ENCODE results near the gene SLC13A2. TPM values are rescaled to one million over a fixed set of nuclear protein-coding genes. Genes with fewer than 3 reads are reported as not detected.
"Not testable (repeated sequence)": the region's sequence is repeated elsewhere in the genome, so short reads cannot be mapped to it uniquely, and the experiment has no call there.

The SLC13A2 gene
- total RNA-seq, 2 experiments from 2014 or later: not detected

- Mint-ChIP-seq H3K9me3 (no peaks in the 10 kb centered on the region), H3K36me3 (ENCODE audit: low read depth) (no peaks in the 10 kb centered on the region), H3K27me3 (peaks cover 11% of the 10 kb centered on the region), H3K27ac (no peak overlapping the region), H3K4me1 (ENCODE audit: low read depth) (no peaks in the 10 kb centered on the region), H3K4me3 (no peak overlapping the region)
- no peak for TF ChIP-seq CTCF (IDR thresholded peaks at IDR 0.05)
- Histone ChIP-seq H3K4me3 (ENCODE audit: low read length) (no peak overlapping the region), H3K36me3 (ENCODE audit: insufficient read depth, low read length) (no peaks in the 10 kb centered on the region), H3K4me1 (ENCODE audit: insufficient read depth, low read length) (no peaks in the 10 kb centered on the region), H3K27me3 (ENCODE audit: control insufficient read depth in 1 of 2, insufficient read depth in 2 of 2, low read length in 2 of 2) (no peaks in the 10 kb centered on the region), H3K27ac (ENCODE audit: low read depth in 1 of 2, low read length in 2 of 2) (no peak overlapping the region), H3K9me3 (ENCODE audit: control insufficient read depth in 1 of 2, insufficient read depth in 1 of 2, low read length in 2 of 2) (no peaks in the 10 kb centered on the region)
- ATAC-seq (ENCODE audit: poor library complexity) (no peak), DNase-seq (no peak)
- POLR2A ChIA-PET: no interaction called here
- CTCF ChIA-PET: no interaction called here
- intact Hi-C loops (cut with DNase I, micrococcal nuclease): no loop called here
Observed at GRCh38 chr17:28449859-28450258, 23.6 kb upstream of the SLC13A2 start.

DNA sequence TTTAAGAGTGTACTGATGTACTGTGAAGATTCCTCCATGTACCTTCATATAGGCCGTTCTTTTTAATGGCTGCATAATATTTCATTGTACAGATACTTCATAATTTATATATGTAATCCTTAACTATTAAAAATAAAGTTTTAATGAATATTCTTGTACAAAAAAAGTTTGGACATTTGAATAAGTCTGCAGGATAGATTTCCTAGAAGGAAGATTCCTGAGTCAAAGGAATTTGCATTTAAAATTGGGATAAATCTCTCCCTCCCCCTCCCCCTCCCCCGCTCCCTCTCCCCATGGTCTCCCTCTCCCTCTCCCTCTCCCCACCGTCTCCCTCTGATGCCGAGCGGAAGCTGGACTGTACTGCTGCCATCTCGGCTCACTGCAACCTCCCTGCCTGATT is 15.6 kb upstream of the SLC13A2 start:
- no peak overlapping the region for H3K4me3 ChIP-seq (ENCODE audit: low read length)
- ChIA-PET POLR2A (no interaction called here), CTCF (no interaction called here)
- ATAC-seq (ENCODE audit: poor library complexity): no peak
- DNase-seq: no peak
- Mint-ChIP-seq H3K27ac (no peak overlapping the region), H3K9me3 (no peaks in the 10 kb centered on the region), H3K4me3 (no peak overlapping the region), H3K27me3 (no peaks in the 10 kb centered on the region), H3K4me1 (ENCODE audit: low read depth) (no peaks in the 10 kb centered on the region), H3K36me3 (ENCODE audit: low read depth) (no peaks in the 10 kb centered on the region)
- H3K36me3 ChIP-seq (ENCODE audit: insufficient read depth, low read length): no peaks in the 10 kb centered on the region
- H3K27ac ChIP-seq (ENCODE audit: low read depth in 1 of 2, low read length in 2 of 2): no peak overlapping the region
- H3K9me3 ChIP-seq (ENCODE audit: control insufficient read depth in 1 of 2, insufficient read depth in 1 of 2, low read length in 2 of 2): no peaks in the 10 kb centered on the region
- TF ChIP-seq CTCF (IDR thresholded peaks at IDR 0.05): no peak
- intact Hi-C loops (cut with DNase I, micrococcal nuclease): no loop called here
- H3K4me1 ChIP-seq (ENCODE audit: insufficient read depth, low read length): no peaks in the 10 kb centered on the region
- no peaks in the 10 kb centered on the region for H3K27me3 ChIP-seq (ENCODE audit: control insufficient read depth in 1 of 2, insufficient read depth in 2 of 2, low read length in 2 of 2)

DNA sequence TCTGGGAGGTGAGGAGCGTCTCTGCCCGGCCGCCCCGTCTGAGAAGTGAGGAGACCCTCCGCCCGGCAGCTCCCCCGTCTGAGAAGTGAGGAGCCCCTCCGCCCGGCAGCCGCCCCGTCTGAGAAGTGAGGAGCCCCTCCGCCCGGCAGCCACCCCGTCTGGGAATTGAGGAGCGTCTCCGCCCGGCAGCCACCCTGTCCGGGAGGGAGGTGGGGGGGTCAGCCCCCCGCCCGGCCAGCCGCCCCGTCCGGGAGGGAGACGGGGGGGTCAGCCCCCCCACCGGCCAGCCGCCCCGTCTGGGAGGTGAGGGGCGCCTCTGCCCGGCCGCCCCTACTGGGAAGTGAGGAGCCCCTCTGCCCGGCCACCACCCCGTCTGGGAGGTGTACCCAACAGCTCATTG is 14.6 kb upstream of the SLC13A2 start:
- H3K4me1 ChIP-seq (ENCODE audit: insufficient read depth, low read length); CTCF ChIA-PET; H3K36me3 Mint-ChIP-seq (ENCODE audit: low read depth); H3K9me3 Mint-ChIP-seq; H3K27ac ChIP-seq (ENCODE audit: low read depth in 1 of 2, low read length in 2 of 2); DNase-seq; H3K4me1 Mint-ChIP-seq (ENCODE audit: low read depth); H3K36me3 ChIP-seq (ENCODE audit: insufficient read depth, low read length); ATAC-seq (ENCODE audit: poor library complexity); POLR2A ChIA-PET; H3K27me3 Mint-ChIP-seq; H3K27me3 ChIP-seq (ENCODE audit: control insufficient read depth in 1 of 2, insufficient read depth in 2 of 2, low read length in 2 of 2); intact Hi-C loops (cut with DNase I, micrococcal nuclease); H3K27ac Mint-ChIP-seq; H3K4me3 Mint-ChIP-seq; H3K9me3 ChIP-seq (ENCODE audit: control insufficient read depth in 1 of 2, insufficient read depth in 1 of 2, low read length in 2 of 2); H3K4me3 ChIP-seq (ENCODE audit: low read length): not testable (repeated sequence)

- CTCF ChIA-PET: no interaction called here
- H3K27me3 ChIP-seq (ENCODE audit: control insufficient read depth in 1 of 2, insufficient read depth in 2 of 2, low read length in 2 of 2): no peaks in the 10 kb centered on the region
- no peaks in the 10 kb centered on the region for H3K36me3 ChIP-seq (ENCODE audit: insufficient read depth, low read length)
- POLR2A ChIA-PET: no interaction called here
- no peak overlapping the region for H3K27ac ChIP-seq (ENCODE audit: low read depth in 1 of 2, low read length in 2 of 2)
- Mint-ChIP-seq H3K4me1 (ENCODE audit: low read depth) (no peaks in the 10 kb centered on the region), H3K9me3 (no peaks in the 10 kb centered on the region), H3K27me3 (peaks cover 8% of the 10 kb centered on the region), H3K4me3 (no peak overlapping the region), H3K36me3 (ENCODE audit: low read depth) (no peaks in the 10 kb centered on the region), H3K27ac (no peak overlapping the region)
- intact Hi-C loops (cut with DNase I, micrococcal nuclease): no loop called here
- no peak overlapping the region for H3K4me3 ChIP-seq (ENCODE audit: low read length)
- ATAC-seq (ENCODE audit: poor library complexity) (no peak), DNase-seq (no peak)
- no peak for TF ChIP-seq CTCF (IDR thresholded peaks at IDR 0.05)
- H3K9me3 ChIP-seq (ENCODE audit: control insufficient read depth in 1 of 2, insufficient read depth in 1 of 2, low read length in 2 of 2): no peaks in the 10 kb centered on the region
- no peaks in the 10 kb centered on the region for H3K4me1 ChIP-seq (ENCODE audit: insufficient read depth, low read length)
Observed at GRCh38 chr17:28460901-28461300, 12.5 kb upstream of the SLC13A2 start.
